ACC112 (cell line): Measurements from ENCODE around the gene ATP6V0E1.

ENCODE experiments used
- H2AFZ ChIP-seq: fragments of 200-600 bp; sonication (generic); one replicate; pipeline ENCODE4 v1.6.0; 2017; ENCODE audit warnings: antibody characterized with exemption, low read length; ENCODE audit not compliant: unreplicated experiment
- H3K27ac ChIP-seq: fragments of 200-600 bp; sonication (generic); 2 replicates; pipeline ENCODE4 v1.5.1; 2014; ENCODE audit warnings: low read depth, mild to moderate bottlenecking, antibody characterized with exemption, low read length, moderate library complexity
- H3K27me3 ChIP-seq: fragments of 200-600 bp; sonication (generic); 2 replicates; pipeline ENCODE4 v1.6.1; 2014; ENCODE audit warnings: mild to moderate bottlenecking, antibody characterized with exemption, low read length, moderate library complexity, mixed read lengths; ENCODE audit not compliant: insufficient read depth
- H3K36me3 ChIP-seq: fragments of 200-600 bp; sonication (generic); 2 replicates; pipeline ENCODE4 v1.6.1; 2016; ENCODE audit warnings: mild to moderate bottlenecking, antibody characterized with exemption, low read length, moderate library complexity, mixed read lengths; ENCODE audit not compliant: insufficient read depth
- H3K4me1 ChIP-seq: fragments of 200-600 bp; sonication (generic); one replicate; pipeline ENCODE4 v1.6.1; 2016; ENCODE audit warnings: low read length, mixed read lengths; ENCODE audit not compliant: insufficient read depth, unreplicated experiment, control insufficient read depth
- H3K4me3 ChIP-seq: fragments of 200-600 bp; sonication (generic); 2 replicates; pipeline ENCODE4 v1.5.1; 2014; ENCODE audit warnings: mild to moderate bottlenecking, low read depth, low read length
- H3K79me2 ChIP-seq: fragments of 200-600 bp; sonication (generic); one replicate; pipeline ENCODE4 v1.6.0; 2016; ENCODE audit warnings: low read length; ENCODE audit not compliant: control insufficient read depth, unreplicated experiment, insufficient read depth

ATP6V0E1 gene

DNA sequence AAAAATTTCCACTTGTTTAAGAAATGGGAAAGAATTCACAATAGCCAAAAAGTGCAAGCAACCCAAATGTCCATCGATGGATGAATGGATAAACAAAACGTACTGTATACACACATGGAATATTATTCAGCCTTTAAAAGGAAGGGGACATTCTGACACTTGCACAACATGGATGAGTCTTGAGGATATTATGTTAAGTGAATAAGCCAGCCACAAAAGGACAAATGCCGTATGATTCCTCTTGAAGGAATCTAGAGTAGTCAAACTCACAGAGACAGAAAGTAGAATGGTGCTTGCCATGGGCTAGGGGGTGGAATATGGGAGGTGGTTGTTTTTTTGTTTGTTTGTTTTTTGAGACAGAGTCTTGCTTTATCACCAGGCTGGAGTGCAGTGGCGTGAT, 3.8 kb upstream of the ATP6V0E1 start:
- Histone ChIP-seq H3K27ac (no peak overlapping the region), H3K79me2 (peaks cover 12% of the 10 kb centered on the region)

DNA sequence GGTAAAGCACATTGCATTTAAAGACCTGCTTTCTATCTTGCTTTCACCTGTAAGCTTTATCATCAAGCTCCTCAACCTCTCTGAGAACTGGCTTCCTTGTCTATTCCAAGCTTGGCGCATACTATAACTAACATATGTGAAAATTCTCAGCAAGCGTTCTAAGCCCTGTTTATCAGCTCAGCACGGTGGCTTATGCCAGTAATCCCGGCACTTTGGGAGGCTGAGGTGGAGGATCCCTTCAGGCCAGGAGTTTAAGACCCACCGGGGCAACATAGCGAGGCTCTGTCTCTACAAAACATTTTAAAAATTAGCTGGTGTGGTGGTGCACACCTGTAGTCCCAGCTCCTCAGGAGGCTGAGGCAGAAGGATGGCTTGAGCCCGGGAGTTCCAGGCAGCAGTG, 1.6 kb upstream of the ATP6V0E1 start:
- no peak overlapping the region for H3K27ac ChIP-seq
- H3K27me3 ChIP-seq = no peaks in the 10 kb centered on the region
- no peak overlapping the region for H3K4me3 ChIP-seq
- H3K79me2 ChIP-seq = peaks cover 31% of the 10 kb centered on the region
- peaks cover 4% of the 10 kb centered on the region; the same call in 1 of the 2 replicates for H3K36me3 ChIP-seq
- no peak overlapping the region for H2AFZ ChIP-seq
- peaks cover 8% of the 10 kb centered on the region for H3K4me1 ChIP-seq

More for the DNA sequence above, 3.8 kb upstream of the ATP6V0E1 start:
- Histone ChIP-seq H3K4me3 (no peak overlapping the region), H3K4me1 (no peaks in the 10 kb centered on the region), H3K36me3 (no peaks in the 10 kb centered on the region), H2AFZ (no peak overlapping the region), H3K27me3 (no peaks in the 10 kb centered on the region)

DNA sequence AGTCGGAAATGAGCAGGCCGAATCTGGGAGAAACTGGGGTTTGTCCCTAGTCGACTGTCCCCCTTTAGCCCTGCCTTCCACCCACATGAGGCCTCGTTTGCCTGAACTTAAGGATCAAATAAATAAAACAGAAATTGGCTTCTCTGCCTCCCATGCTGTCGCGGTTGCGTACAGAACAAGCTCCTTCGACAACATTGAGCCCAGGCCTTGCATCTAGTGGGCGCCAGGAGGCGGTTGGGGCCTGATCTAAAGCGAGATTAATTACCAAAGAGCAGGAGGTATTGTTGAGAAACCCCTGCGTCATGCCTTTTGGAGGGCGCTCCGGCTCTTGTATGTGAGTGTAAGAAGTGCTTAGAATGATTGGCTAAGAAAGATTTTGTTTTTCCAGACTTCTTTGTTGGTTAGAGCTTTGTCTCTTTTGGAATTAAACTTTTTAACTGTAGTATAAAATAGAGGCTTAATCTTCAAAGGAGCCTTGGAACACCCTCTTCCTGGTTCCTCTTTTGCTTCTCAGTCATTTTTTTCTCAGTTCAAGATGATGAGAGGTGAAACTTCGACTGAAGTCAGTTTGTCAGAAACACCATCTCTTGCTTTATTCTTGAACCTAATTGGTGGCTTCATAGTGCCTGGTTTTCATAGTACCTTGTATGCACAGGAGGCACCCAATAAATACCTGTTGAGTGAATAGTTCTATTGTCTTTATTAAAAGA, 828 bp downstream of the ATP6V0E1 start:
- peaks cover 54% of the 10 kb centered on the region for H3K79me2 ChIP-seq
- H3K4me1 ChIP-seq = peaks cover 8% of the 10 kb centered on the region
- peak overlapping the region; percentile 26 for H2AFZ ChIP-seq
- H3K27ac ChIP-seq = peak overlapping the region; percentile 79
- peaks cover 10% of the 10 kb centered on the region; the same call in 1 of the 2 replicates for H3K36me3 ChIP-seq
- no peaks in the 10 kb centered on the region for H3K27me3 ChIP-seq
- H3K4me3 ChIP-seq = peak overlapping the region; percentile 86

DNA sequence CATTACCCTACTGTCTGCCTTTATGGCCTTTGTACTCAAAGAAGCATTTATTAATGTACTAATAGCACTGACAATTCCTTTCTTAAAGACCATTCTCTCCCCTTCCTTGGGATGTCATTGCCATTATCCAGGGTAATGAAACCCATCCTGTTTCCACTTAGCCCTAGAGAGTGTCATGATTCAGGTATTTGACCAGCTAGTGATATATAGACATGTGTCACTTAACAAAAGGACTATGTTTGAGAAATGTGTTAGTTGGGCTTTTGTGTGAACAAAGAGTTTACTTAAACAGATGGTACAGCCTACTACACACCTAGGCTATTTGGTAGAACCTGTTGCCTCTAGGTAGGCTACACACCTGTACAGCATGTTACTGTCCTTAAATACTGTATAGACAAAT, 2.0 kb downstream of the ATP6V0E1 start:
- Histone ChIP-seq H3K27ac (no peak overlapping the region), H2AFZ (no peak overlapping the region), H3K4me1 (peaks cover 8% of the 10 kb centered on the region), H3K27me3 (no peaks in the 10 kb centered on the region), H3K4me3 (peak overlapping the region; percentile 86), H3K36me3 (peaks cover 10% of the 10 kb centered on the region; the same call in 1 of the 2 replicates), H3K79me2 (peaks cover 62% of the 10 kb centered on the region)

DNA sequence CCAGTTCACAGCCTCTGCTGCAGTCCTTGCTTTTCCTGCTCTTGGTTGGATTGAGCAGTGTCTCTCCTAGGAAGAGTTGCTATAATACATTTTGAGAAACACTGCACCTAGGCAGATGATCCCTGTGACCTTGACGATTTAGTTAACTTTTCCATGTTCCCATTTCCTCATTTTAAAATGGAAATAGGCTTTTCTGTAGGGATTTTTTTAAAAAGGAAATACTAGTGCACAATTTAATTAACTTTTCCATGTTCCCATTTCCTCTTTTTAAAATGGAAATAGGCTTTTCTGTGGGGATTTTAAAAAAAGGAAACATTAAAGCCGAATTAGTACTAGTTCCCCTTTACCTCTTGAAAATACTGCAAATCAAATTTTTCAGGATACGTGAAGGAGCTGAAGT, 4.7 kb downstream of the ATP6V0E1 start:
- Histone ChIP-seq H3K4me1 (peaks cover 8% of the 10 kb centered on the region), H3K27me3 (no peaks in the 10 kb centered on the region), H3K79me2 (peaks cover 79% of the 10 kb centered on the region), H3K36me3 (peaks cover 10% of the 10 kb centered on the region; the same call in 1 of the 2 replicates), H2AFZ (no peak overlapping the region), H3K27ac (no peak overlapping the region), H3K4me3 (no peak overlapping the region)

DNA sequence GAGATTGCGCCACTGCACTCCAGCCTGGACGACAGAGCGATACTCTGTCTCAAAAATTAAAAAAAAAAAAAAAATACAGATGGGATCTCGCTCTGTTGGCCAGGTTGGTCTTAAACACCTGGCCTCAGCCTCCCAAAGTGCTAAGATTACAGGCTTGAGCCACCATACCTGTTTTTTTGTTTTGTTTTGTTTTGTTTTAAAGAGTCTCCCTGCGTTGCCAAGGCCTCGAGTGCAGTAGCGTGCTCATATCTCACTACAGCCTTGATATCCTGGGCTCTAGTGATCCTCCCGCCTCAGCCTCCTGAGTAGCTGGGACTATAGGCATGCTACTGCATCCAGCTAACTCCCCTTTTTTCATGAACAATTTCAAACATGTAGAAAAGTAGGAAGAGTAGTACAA, 7.2 kb downstream of the ATP6V0E1 start:
- Histone ChIP-seq H3K79me2 (peaks cover 67% of the 10 kb centered on the region), H3K4me1 (peaks cover 2% of the 10 kb centered on the region), H3K36me3 (peaks cover 20% of the 10 kb centered on the region; the same call in 1 of the 2 replicates)

DNA sequence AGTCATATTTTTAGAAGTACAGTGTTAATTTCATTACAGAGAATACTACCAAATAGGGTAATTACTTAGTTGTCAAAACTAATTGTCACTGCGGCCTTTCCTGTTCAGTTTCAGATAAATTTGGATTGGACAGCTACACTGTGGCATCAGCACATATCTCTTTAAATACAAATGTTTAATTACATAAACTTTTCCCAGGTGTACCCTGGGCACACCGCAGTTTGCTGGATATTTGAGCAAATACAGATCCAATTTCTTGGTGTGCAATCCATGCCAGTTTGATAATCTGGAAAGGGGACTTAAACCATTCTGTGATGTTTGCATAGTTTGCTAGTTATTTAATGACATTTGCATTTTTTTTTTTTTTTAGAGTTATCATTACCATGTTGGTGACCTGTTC, 10.8 kb downstream of the ATP6V0E1 start:
- H3K27me3 ChIP-seq = no peaks in the 10 kb centered on the region
- no peak overlapping the region for H3K27ac ChIP-seq
- H2AFZ ChIP-seq = no peak overlapping the region
- H3K36me3 ChIP-seq = peaks cover 17% of the 10 kb centered on the region
- no peak overlapping the region for H3K4me3 ChIP-seq
- peaks cover 39% of the 10 kb centered on the region for H3K79me2 ChIP-seq
- no peaks in the 10 kb centered on the region for H3K4me1 ChIP-seq

More for the DNA sequence above, 7.2 kb downstream of the ATP6V0E1 start:
- H3K4me3 ChIP-seq = no peak overlapping the region
- no peaks in the 10 kb centered on the region for H3K27me3 ChIP-seq
- no peak overlapping the region for H2AFZ ChIP-seq
- no peak overlapping the region for H3K27ac ChIP-seq

DNA sequence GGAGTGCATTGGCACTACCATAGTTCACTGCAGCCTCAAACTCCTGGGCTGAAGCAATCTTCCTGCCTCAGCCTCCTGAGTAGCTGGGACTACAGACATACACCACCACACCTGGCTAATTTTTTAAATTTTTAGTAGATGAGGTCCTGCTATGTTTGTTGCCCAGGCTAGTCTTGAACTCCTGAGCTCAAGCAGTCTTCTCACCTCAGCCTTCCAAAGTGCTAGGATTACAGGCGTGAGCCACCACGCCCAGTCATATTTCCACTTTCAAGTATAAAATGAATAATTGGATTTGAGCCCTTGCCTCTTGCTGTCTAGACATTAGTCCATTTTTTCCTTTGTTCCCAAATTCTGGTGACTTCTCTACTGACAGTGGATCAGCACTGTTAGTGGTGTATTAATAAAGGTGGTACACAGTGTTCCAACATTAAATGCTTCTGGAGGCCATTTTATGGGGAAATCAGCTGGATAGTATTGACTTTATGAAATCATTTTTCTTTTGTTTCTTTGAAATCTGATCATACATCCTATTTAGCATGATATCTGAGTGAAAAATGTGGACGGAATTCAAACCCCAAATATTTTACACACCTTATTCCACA, 15.9 kb downstream of the ATP6V0E1 start:
- peaks cover 46% of the 10 kb centered on the region for H3K79me2 ChIP-seq
- no peak overlapping the region for H3K4me3 ChIP-seq
- peaks cover 17% of the 10 kb centered on the region for H3K36me3 ChIP-seq
- H3K4me1 ChIP-seq = no peaks in the 10 kb centered on the region
- H3K27ac ChIP-seq = no peak overlapping the region
- H2AFZ ChIP-seq = no peak overlapping the region
- H3K27me3 ChIP-seq = no peaks in the 10 kb centered on the region

- no peak overlapping the region for H2AFZ ChIP-seq
- H3K27me3 ChIP-seq = no peaks in the 10 kb centered on the region
- no peak overlapping the region for H3K4me3 ChIP-seq
- H3K36me3 ChIP-seq = peaks cover 13% of the 10 kb centered on the region
- H3K4me1 ChIP-seq = no peaks in the 10 kb centered on the region
- peaks cover 50% of the 10 kb centered on the region for H3K79me2 ChIP-seq
- no peak overlapping the region for H3K27ac ChIP-seq
Observed at GRCh38 chr5:172999974-173000373, 16.4 kb downstream of the ATP6V0E1 start.

DNA sequence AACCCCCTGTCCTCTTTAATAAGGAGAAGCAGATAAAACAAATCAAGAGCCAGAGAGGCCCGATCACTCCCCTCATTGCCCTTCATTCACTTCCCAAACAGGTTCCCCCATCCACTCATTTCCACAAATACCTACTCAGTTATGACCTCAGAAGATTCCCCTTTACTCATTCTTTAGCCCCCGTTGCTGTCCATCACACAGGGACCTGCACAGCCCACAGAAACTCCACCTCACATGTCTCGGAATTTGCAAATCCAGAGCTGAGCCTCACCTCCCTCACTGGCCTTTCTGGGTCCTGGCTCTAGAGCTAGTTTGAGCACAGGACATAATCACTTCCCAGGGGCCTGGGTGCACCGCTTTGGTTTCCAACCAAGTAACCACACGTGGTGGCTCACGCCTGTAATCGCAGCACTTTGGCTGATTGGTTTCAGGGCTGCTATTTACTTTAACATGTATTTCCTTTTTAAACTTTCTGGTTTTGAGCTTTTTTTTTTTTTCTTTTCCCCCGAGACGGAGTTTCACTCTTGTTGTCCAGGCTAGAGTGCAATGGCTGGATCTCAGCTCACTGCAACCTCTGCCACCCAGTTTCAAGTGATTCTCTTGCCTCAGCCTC, 17.8 kb downstream of the ATP6V0E1 start:
- H3K27me3 ChIP-seq = no peaks in the 10 kb centered on the region
- no peak overlapping the region for H3K4me3 ChIP-seq
- H3K36me3 ChIP-seq = peaks cover 7% of the 10 kb centered on the region; the same call in 1 of the 2 replicates
- H3K4me1 ChIP-seq = no peaks in the 10 kb centered on the region
- no peak overlapping the region for H2AFZ ChIP-seq
- H3K27ac ChIP-seq = no peak overlapping the region
- peaks cover 61% of the 10 kb centered on the region for H3K79me2 ChIP-seq
